H1 (cell line): ENCODE data around the gene DENND2D. TPM values are rescaled to one million over a fixed set of nuclear protein-coding genes. Genes with fewer than 3 reads are reported as not detected.

Source experiments
- CBX8 ChIP-seq: fragments of 300-800, 300-1000 bp; sonication (generic); IDR thresholded peaks from 2 replicates; pipeline ENCODE4 v1.7.1; 2016; ENCODE audit warnings: low read depth, low read length, borderline replicate concordance
- CHD1 ChIP-seq: IDR thresholded peaks from 2 replicates; pipeline ENCODE4 v1.6.1; 2012; ENCODE audit warnings: low read depth, low read length, improper control_type of control experiment
- EGR1 ChIP-seq: IDR thresholded peaks from 2 replicates; pipeline ENCODE4 v1.6.1; 2011; ENCODE audit warnings: low read depth, low read length, borderline replicate concordance
- GABPA ChIP-seq: IDR thresholded peaks from 2 replicates; pipeline ENCODE4 v1.6.1; 2011; ENCODE audit warnings: mild to moderate bottlenecking, low read length, moderate library complexity, borderline replicate concordance; ENCODE audit not compliant: insufficient read depth
- HDAC6 ChIP-seq: IDR thresholded peaks from one replicate; pipeline ENCODE4 v1.7.1; 2012; ENCODE audit warnings: low read depth, mild to moderate bottlenecking, inconsistent platforms, low read length, moderate library complexity
- polyA plus RNA-seq, 7 experiments: library from polyadenylated mRNA; depleted of rRNA in 3 of 7; stranded (reverse) in 5 of 7; unstranded in 2 of 7; fragments of >200 nt in 5 of 7; fragments of 200-250 nt in 2 of 7; gene quantifications; 1 replicate in 5 of 7; 2 replicates in 1 of 7; 4 replicates in 1 of 7; pipeline versions ENCODE4 v1.2.1 to v1.2.3, GENCODE V29; 2011 to 2013; ENCODE audit warnings: missing spikeins in 2 of 7, mixed read lengths in 2 of 7
- total RNA-seq: library from RNA; stranded (reverse); fragmentation: NEBNext Ultra II Directional; extraction: Animal tissue kit (Norgen Biotek cat#: 25700); gene quantifications from 2 replicates; pipeline ENCODE4 v1.2.1, GENCODE V29; 2021

DENND2D gene
- total and polyA plus RNA-seq, 2 of the 8 experiments (the other 6 are each of a cell fraction or from before 2014, with no cell fraction given): 0.58 to 1.6 TPM

DNA sequence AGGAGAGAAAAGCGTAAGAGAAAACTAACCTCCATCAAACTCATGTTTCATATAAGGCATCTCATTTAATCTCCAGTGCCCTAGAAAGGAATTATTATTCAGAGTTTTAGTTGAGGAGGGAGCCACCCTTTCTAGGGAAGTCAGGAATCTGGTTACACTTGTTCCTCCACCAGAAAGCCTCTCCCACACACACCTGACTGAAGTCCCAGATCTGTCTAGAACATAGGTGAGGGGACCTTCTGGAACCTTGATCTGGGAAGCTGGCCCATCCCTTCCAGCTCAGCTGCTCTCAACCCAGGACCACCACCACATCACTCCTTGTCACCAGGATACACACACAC lies 1.9 kb upstream of the DENND2D start (continued):
- TF ChIP-seq GABPA (no peak), CHD1 (no peak), HDAC6 (no peak), CBX8 (no peak), EGR1 (no peak)
